Duodenal mucosa (tissue), 2 donors: ENCODE measurements around the gene CD36.

Source experiments
- H3K27ac ChIP-seq: one replicate; pipeline ENCODE4 v1.7.0; 2013; ENCODE audit warnings: low read depth, low read length
- H3K27me3 ChIP-seq, 2 donors: one replicate each; pipeline ENCODE4 v1.7.0; 2013; ENCODE audit warnings: low read length in 2 of 2, control low read depth in 1 of 2; ENCODE audit not compliant: insufficient read depth in 2 of 2, control insufficient read depth in 1 of 2
- H3K36me3 ChIP-seq, 2 donors: one replicate each; pipeline ENCODE4 v1.7.0; 2013; ENCODE audit warnings: low read length in 2 of 2, control low read depth in 1 of 2; ENCODE audit not compliant: insufficient read depth in 2 of 2, control insufficient read depth in 1 of 2
- H3K4me1 ChIP-seq, 2 donors: one replicate each; pipeline ENCODE4 v1.7.0; 2013; ENCODE audit warnings: low read length in 2 of 2, control low read depth in 1 of 2; ENCODE audit not compliant: insufficient read depth in 2 of 2, control insufficient read depth in 1 of 2
- H3K4me3 ChIP-seq, 2 donors: one replicate each; pipeline ENCODE4 v1.7.0; 2013; ENCODE audit warnings: low read length in 2 of 2, low read depth in 1 of 2
- H3K9ac ChIP-seq, 2 donors: one replicate each; pipeline ENCODE4 v1.7.0; 2013; ENCODE audit warnings: low read length in 2 of 2, low read depth in 1 of 2
- H3K9me3 ChIP-seq, 2 donors: one replicate each; pipeline ENCODE4 v1.7.0; 2013; ENCODE audit warnings: low read length in 2 of 2, control low read depth in 1 of 2; ENCODE audit not compliant: control insufficient read depth in 1 of 2

CD36 gene

GRCh38 chr7:80719261-80719660 is 80.8 kb downstream of the CD36 start:
- peaks cover 0 to 18% of the 10 kb centered on the region in 2 donors for H3K4me1 ChIP-seq
- H3K27ac ChIP-seq = no peak overlapping the region
- no peak overlapping the region for H3K9ac ChIP-seq
- H3K27me3 ChIP-seq = no peaks in the 10 kb centered on the region
- H3K36me3 ChIP-seq = no peaks in the 10 kb centered on the region
- no peak overlapping the region for H3K4me3 ChIP-seq
- no peaks in the 10 kb centered on the region for H3K9me3 ChIP-seq

- Histone ChIP-seq H3K4me3 (no peak overlapping the region), H3K4me1 (peaks cover 0 to 18% of the 10 kb centered on the region in 2 donors), H3K9ac (no peak overlapping the region), H3K27me3 (no peaks in the 10 kb centered on the region), H3K36me3 (no peaks in the 10 kb centered on the region), H3K9me3 (no peaks in the 10 kb centered on the region), H3K27ac (no peak overlapping the region)
Observed at GRCh38 chr7:80720146-80720545, 81.7 kb downstream of the CD36 start.

GRCh38 chr7:80721883-80722615 is 83.6 kb downstream of the CD36 start:
- Histone ChIP-seq H3K36me3 (no peaks in the 10 kb centered on the region), H3K9ac (no peak overlapping the region), H3K27me3 (no peaks in the 10 kb centered on the region), H3K4me3 (no peak overlapping the region), H3K4me1 (peaks cover 0 to 22% of the 10 kb centered on the region in 2 donors), H3K27ac (no peak overlapping the region), H3K9me3 (no peaks in the 10 kb centered on the region)

DNA sequence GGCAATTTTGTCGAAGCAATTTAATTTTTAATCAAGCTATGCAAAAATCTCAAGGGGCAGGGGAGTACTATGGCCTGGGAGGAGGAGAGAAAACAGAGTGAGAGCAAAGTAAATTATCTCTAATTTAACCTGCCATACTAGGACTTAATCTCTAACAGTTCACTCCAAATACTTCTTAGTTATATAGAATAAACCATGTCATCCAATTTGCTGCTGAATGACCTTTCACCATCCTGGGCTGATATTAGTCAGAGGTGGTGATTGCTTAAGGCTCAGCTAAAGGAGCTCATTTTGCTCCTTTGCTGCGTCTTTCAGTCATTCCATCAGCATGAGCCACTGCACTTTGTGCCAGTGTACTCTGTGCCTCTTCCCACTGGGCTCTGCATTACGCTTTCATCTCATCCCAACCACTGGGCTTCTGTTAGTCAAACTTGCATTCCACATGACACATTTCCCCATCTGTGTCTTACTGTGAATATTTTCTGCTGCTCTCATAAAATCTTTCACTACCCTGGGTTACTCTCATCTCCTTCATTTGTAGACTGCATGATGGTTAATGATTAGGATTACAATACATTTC is 84.3 kb downstream of the CD36 start:
- H3K4me3 ChIP-seq = no peak overlapping the region
- no peaks in the 10 kb centered on the region for H3K9me3 ChIP-seq
- H3K27me3 ChIP-seq = no peaks in the 10 kb centered on the region
- no peak overlapping the region for H3K27ac ChIP-seq
- H3K36me3 ChIP-seq = no peaks in the 10 kb centered on the region
- no peak overlapping the region for H3K9ac ChIP-seq
- peaks cover 0 to 22% of the 10 kb centered on the region in 2 donors for H3K4me1 ChIP-seq

GRCh38 chr7:80724249-80724871 is 85.9 kb downstream of the CD36 start:
- H3K27me3 ChIP-seq = no peaks in the 10 kb centered on the region
- H3K36me3 ChIP-seq = no peaks in the 10 kb centered on the region
- no peaks in the 10 kb centered on the region for H3K9me3 ChIP-seq
- no peak overlapping the region for H3K27ac ChIP-seq
- H3K9ac ChIP-seq = no peak overlapping the region
- H3K4me3 ChIP-seq = no peak overlapping the region
- peaks cover 0 to 22% of the 10 kb centered on the region in 2 donors for H3K4me1 ChIP-seq

- H3K27me3 ChIP-seq = no peaks in the 10 kb centered on the region
- no peak overlapping the region for H3K9ac ChIP-seq
- no peaks in the 10 kb centered on the region for H3K36me3 ChIP-seq
- H3K4me1 ChIP-seq = peaks cover 0 to 22% of the 10 kb centered on the region in 2 donors
- H3K4me3 ChIP-seq = no peak overlapping the region
- H3K27ac ChIP-seq = no peak overlapping the region
- H3K9me3 ChIP-seq = no peaks in the 10 kb centered on the region
Observed at GRCh38 chr7:80725181-80725611, 86.8 kb downstream of the CD36 start.
